Measurements from ENCODE around the gene HEMK1. TPM values are rescaled to one million over a fixed set of nuclear protein-coding genes. Genes with fewer than 3 reads are reported as not detected.

HEMK1 gene
- total and polyA plus RNA-seq, 2 donors (not counting 3 experiments of a cell fraction or from before 2014, with no cell fraction given) = 14.2 to 15.2 TPM

DNA sequence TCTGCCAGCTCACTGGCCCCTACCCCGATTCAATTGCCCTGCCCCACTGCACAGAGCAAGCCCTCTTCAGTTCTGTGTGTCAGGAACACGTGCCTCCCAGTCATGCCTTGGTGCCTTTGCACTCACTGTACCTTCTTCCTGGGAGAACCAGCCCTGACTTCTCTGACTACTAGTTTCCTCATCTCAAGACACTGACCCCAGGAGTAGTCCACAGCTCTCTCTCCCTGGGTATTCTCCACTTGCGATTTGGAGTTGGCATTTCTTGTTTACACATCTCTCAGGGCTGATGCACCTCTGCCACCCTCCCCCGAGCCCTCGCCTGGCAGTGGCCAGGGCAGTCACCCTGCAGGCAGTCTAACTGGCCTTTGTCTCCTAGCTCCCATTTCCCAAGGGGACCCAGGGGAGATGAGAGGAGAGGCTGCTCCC lies 36.6 kb downstream of the HEMK1 start:
- Histone ChIP-seq H3K4me2 (ENCODE audit: insufficient read depth, low read length) (no peak overlapping the region), H3K27ac (ENCODE audit: insufficient read depth, low read depth, low read length) (no peak overlapping the region), H2AFZ (ENCODE audit: low read depth, low read length) (no peak overlapping the region), H3K27me3 (ENCODE audit: control insufficient read depth in 2 of 2, insufficient read depth in 2 of 2, low read length in 2 of 2) (no peaks in the 10 kb centered on the region), H3K79me2 (ENCODE audit: control insufficient read depth, insufficient read depth, low read length) (no peaks in the 10 kb centered on the region), H3K36me3 (ENCODE audit: control insufficient read depth in 2 of 2, extremely low read depth in 1 of 2, insufficient read depth in 2 of 2, low read length in 2 of 2) (peaks cover 0 to 6% of the 10 kb centered on the region in 2 experiments), H3K4me3 (replicated peaks in 1 of 3; ENCODE audit: insufficient read depth in 1 of 3, low read depth in 1 of 3, low read length in 3 of 3) (no peak overlapping the region), H3K4me1 (ENCODE audit: control insufficient read depth, extremely low read depth, insufficient read depth, low read length) (peaks cover 13% of the 10 kb centered on the region), H3K9me1 (replicated peaks; ENCODE audit: control insufficient read depth, extremely low read depth, insufficient read depth, low read length) (no peaks in the 10 kb centered on the region), H3K9ac (replicated peaks; ENCODE audit: extremely low read depth, insufficient read depth, low read length) (no peak overlapping the region), H3K9me3 (replicated peaks; ENCODE audit: control insufficient read depth, insufficient read depth, low read length) (no peaks in the 10 kb centered on the region), H4K20me1 (replicated peaks; ENCODE audit: control insufficient read depth, extremely low read depth, insufficient read depth, low read length) (no peaks in the 10 kb centered on the region)
- no TSS peak for BruUV-seq (replicated peaks)
- FAIRE-seq (no peak), DNase-seq (ENCODE audit: low read depth, low spot score) (no peak)
- ChIA-PET CTCF (no interaction called here), POLR2A (no interaction called here)
- intact Hi-C loops (cut with micrococcal nuclease) (no loop called here), dilution Hi-C loops (cut with MboI; ENCODE audit: extremely low pct_ligation_motif_present, low sequenced_read_pairs) (no loop called here)
- TF ChIP-seq, protein P1, sequence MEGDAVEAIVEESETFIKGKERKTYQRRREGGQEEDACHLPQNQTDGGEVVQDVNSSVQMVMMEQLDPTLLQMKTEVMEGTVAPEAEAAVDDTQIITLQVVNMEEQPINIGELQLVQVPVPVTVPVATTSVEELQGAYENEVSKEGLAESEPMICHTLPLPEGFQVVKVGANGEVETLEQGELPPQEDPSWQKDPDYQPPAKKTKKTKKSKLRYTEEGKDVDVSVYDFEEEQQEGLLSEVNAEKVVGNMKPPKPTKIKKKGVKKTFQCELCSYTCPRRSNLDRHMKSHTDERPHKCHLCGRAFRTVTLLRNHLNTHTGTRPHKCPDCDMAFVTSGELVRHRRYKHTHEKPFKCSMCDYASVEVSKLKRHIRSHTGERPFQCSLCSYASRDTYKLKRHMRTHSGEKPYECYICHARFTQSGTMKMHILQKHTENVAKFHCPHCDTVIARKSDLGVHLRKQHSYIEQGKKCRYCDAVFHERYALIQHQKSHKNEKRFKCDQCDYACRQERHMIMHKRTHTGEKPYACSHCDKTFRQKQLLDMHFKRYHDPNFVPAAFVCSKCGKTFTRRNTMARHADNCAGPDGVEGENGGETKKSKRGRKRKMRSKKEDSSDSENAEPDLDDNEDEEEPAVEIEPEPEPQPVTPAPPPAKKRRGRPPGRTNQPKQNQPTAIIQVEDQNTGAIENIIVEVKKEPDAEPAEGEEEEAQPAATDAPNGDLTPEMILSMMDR (IDR thresholded peaks at IDR 0.05; ENCODE audit: extremely low read depth in 1 of 2, insufficient read depth in 1 of 2, low read depth in 1 of 2, low read length in 2 of 2) = no peak
- TF ChIP-seq POLR2AphosphoS5 (IDR thresholded peaks at IDR 0.05; ENCODE audit: insufficient read depth, low read depth, low read length) = no peak
- TF ChIP-seq MYC (IDR thresholded peaks at IDR 0.05; ENCODE audit: low read depth, low read length) = no peak
- TF ChIP-seq POLR2A (IDR thresholded peaks at IDR 0.05; ENCODE audit: low read depth, low read length) = no peak

DNA sequence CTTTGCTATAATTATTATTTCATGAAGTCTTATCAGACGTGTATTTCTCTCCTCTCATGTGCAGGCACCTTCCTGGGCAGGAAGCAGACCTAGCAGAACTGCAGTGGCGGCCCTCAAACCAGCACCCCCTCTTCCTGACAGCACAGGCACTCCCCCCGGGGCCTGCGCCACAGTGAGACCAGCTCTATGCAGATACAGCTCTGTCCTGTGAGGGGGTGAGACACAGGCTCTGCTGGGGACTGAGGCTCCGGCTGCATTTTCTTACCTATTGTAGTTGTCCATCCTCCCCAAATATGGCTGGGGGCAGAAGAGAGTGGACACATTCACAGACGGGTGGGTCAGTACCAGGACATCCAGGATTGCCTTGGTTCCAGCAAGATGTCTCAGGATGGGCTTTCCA lies 37.3 kb downstream of the HEMK1 start:
- Histone ChIP-seq H3K4me2 (ENCODE audit: insufficient read depth, low read length) (no peak overlapping the region), H4K20me1 (replicated peaks; ENCODE audit: control insufficient read depth, extremely low read depth, insufficient read depth, low read length) (no peaks in the 10 kb centered on the region), H3K79me2 (ENCODE audit: control insufficient read depth, insufficient read depth, low read length) (no peaks in the 10 kb centered on the region), H3K9me3 (replicated peaks; ENCODE audit: control insufficient read depth, insufficient read depth, low read length) (no peaks in the 10 kb centered on the region), H3K4me1 (ENCODE audit: control insufficient read depth, extremely low read depth, insufficient read depth, low read length) (peaks cover 10% of the 10 kb centered on the region), H3K9me1 (replicated peaks; ENCODE audit: control insufficient read depth, extremely low read depth, insufficient read depth, low read length) (no peaks in the 10 kb centered on the region), H3K27me3 (ENCODE audit: control insufficient read depth in 2 of 2, insufficient read depth in 2 of 2, low read length in 2 of 2) (no peaks in the 10 kb centered on the region), H3K36me3 (ENCODE audit: control insufficient read depth in 2 of 2, extremely low read depth in 1 of 2, insufficient read depth in 2 of 2, low read length in 2 of 2) (peaks cover 0 to 6% of the 10 kb centered on the region in 2 experiments), H2AFZ (ENCODE audit: low read depth, low read length) (no peak overlapping the region), H3K27ac (ENCODE audit: insufficient read depth, low read depth, low read length) (no peak overlapping the region), H3K4me3 (replicated peaks in 1 of 3; ENCODE audit: insufficient read depth in 1 of 3, low read depth in 1 of 3, low read length in 3 of 3) (no peak overlapping the region), H3K9ac (replicated peaks; ENCODE audit: extremely low read depth, insufficient read depth, low read length) (no peak overlapping the region)
- ChIA-PET POLR2A (no interaction called here), CTCF (no interaction called here)
- DNase-seq (ENCODE audit: low read depth, low spot score) (no peak), FAIRE-seq (no peak)
- BruUV-seq (replicated peaks) = no TSS peak
- intact Hi-C loops (cut with micrococcal nuclease) (no loop called here), dilution Hi-C loops (cut with MboI; ENCODE audit: extremely low pct_ligation_motif_present, low sequenced_read_pairs) (no loop called here)
- TF ChIP-seq FOS (IDR thresholded peaks at IDR 0.05; ENCODE audit: borderline replicate concordance, insufficient read depth, low read length) (no peak), POLR2A (IDR thresholded peaks at IDR 0.05; ENCODE audit: low read depth, low read length) (no peak), EZH2 (IDR thresholded peaks at IDR 0.05; ENCODE audit: borderline replicate concordance, low read depth, low read length, severe bottlenecking) (no peak), MYC (IDR thresholded peaks at IDR 0.05; ENCODE audit: low read depth, low read length) (no peak), JUN (IDR thresholded peaks at IDR 0.05; ENCODE audit: borderline replicate concordance, insufficient read depth, insufficient read length, low read depth) (no peak), POLR2AphosphoS5 (IDR thresholded peaks at IDR 0.05; ENCODE audit: insufficient read depth, low read depth, low read length) (no peak), GATA2 (IDR thresholded peaks at IDR 0.05; ENCODE audit: insufficient read depth, insufficient read length, low read depth, low read length) (no peak)
- TF ChIP-seq, protein P2, sequence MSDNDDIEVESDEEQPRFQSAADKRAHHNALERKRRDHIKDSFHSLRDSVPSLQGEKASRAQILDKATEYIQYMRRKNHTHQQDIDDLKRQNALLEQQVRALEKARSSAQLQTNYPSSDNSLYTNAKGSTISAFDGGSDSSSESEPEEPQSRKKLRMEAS (IDR thresholded peaks at IDR 0.05; ENCODE audit: insufficient read depth, insufficient read length) = no peak
- TF ChIP-seq, protein P1 (IDR thresholded peaks at IDR 0.05; ENCODE audit: extremely low read depth in 1 of 2, insufficient read depth in 1 of 2, low read depth in 1 of 2, low read length in 2 of 2) = no peak
